Measurements from ENCODE around the gene NALF2. TPM values are rescaled to one million over a fixed set of nuclear protein-coding genes. Genes with fewer than 3 reads are reported as not detected.

Gene NALF2
- total RNA-seq, 1 donor, result not detected

DNA sequence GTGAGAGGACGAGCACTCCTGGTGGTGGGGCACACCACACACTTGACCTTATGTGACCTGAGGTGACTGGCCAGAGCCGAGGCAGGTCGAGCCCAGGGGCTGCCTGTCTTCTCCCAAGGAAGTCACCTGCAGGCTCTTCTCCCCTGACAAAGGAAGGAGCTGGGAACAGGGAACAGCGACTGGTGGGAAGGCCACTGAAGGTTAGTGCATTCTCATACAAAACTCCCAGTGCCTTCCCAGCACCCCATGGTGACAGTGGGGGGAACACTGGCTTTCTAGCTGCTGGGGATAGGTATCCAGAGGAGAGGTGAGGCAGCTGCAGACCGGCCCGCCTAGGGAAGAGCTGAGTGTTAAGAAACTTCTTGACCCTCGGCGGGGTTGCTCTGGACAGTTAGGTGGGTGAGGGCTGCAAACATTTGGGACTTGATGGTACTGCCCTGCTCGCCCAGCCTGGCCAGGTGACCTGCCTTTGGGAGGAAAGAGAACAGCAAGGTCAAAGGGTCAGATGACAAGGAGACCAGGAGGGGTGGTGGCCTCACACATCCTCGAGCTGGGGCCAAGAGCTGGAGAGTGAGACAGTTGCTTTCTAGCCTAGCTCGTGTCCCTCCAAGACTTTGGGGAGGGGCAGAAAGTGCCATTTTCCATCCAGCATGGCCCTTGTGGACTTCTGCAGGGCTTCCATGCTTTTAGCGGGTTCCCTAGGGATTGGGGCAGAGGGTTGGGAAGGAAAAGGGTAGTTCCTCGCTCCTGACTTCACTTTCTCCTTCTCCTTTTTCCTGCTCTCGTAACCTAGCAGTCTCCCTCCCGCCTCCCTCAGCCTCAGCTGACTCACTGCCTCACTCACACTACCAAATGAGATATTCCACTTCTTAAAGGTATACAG, 2.7 kb downstream of the NALF2 start:
- H3K4me3 ChIP-seq (ENCODE audit: low read depth, low read length), result no peak overlapping the region
- TF ChIP-seq, protein P1, sequence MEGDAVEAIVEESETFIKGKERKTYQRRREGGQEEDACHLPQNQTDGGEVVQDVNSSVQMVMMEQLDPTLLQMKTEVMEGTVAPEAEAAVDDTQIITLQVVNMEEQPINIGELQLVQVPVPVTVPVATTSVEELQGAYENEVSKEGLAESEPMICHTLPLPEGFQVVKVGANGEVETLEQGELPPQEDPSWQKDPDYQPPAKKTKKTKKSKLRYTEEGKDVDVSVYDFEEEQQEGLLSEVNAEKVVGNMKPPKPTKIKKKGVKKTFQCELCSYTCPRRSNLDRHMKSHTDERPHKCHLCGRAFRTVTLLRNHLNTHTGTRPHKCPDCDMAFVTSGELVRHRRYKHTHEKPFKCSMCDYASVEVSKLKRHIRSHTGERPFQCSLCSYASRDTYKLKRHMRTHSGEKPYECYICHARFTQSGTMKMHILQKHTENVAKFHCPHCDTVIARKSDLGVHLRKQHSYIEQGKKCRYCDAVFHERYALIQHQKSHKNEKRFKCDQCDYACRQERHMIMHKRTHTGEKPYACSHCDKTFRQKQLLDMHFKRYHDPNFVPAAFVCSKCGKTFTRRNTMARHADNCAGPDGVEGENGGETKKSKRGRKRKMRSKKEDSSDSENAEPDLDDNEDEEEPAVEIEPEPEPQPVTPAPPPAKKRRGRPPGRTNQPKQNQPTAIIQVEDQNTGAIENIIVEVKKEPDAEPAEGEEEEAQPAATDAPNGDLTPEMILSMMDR (IDR thresholded peaks at IDR 0.05; ENCODE audit: insufficient read depth, low read length), result no peak
- no peak for DNase-seq (ENCODE audit: low read depth)

DNA sequence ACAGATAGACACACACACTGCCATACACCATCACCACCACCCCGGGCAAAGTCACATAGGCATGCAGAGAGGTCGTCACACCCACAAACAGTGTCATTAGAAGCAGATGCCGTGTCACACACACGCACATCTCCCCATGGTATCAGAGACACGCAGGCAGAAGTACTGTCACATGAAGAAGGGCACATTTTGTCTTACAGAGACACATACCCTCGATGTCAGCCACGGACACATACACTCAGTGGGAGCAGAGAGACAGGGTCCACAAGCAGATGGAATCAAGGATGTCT, 3.3 kb downstream of the NALF2 start:
- TF ChIP-seq, protein P1 (IDR thresholded peaks at IDR 0.05; ENCODE audit: insufficient read depth, low read length), result no peak
- no peak for DNase-seq (ENCODE audit: low read depth)
- H3K4me3 ChIP-seq (ENCODE audit: low read depth, low read length), result no peak overlapping the region

DNA sequence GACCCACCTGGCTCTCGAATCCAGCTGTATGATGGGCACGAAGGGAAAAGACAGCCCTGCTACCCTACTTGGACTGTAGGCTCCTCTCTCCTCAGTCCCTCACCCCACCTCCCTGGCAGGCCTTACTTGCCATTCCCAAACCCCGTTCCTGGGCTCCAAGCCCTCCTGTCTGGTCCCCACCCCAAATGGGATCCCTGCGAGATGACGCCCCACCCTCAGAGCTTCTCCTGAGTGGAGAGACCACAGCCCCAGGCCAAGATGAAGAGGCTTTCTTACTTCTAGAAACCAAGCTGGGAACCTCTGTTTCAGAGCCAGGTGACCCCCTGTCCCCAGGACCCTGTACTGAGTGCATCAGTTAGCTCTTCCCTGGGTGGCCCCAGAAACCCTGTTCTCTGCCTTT, 4.5 kb downstream of the NALF2 start:
- no peak for DNase-seq (ENCODE audit: low read depth)
- H3K4me3 ChIP-seq (ENCODE audit: low read depth, low read length), result no peak overlapping the region
- TF ChIP-seq, protein P1 (IDR thresholded peaks at IDR 0.05; ENCODE audit: insufficient read depth, low read length), result no peak

DNA sequence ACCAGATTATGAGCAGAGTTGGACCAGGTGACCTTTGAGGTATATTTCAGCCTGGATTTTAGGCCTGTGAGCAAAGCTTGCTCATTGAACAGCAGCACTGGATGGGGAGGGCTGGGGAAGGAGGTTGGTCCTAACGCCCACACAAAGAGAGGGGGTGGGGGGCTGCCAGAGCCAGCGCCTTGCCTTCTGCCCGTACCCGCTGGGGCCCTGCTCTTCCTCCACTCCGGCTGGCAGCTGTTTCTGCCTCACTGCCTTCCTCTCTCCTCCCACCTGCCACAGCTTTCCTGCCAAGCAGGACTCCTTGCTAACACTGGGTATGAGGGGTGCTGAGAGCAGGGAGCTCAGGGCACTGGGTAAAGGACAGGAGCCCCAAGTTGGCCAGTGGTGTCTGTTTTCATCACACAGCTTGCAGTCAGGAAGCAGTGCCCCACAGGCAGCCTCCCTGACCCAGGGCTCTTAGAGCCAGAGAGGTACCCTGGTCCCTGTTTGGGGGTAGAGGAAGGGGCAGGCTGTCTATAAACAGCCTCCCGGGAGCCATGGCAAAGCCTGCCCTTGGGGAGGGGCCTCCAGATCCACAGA, 6.1 kb downstream of the NALF2 start:
- TF ChIP-seq, protein P1 (IDR thresholded peaks at IDR 0.05; ENCODE audit: insufficient read depth, low read length), result no peak
- no peak for DNase-seq (ENCODE audit: low read depth)

DNA sequence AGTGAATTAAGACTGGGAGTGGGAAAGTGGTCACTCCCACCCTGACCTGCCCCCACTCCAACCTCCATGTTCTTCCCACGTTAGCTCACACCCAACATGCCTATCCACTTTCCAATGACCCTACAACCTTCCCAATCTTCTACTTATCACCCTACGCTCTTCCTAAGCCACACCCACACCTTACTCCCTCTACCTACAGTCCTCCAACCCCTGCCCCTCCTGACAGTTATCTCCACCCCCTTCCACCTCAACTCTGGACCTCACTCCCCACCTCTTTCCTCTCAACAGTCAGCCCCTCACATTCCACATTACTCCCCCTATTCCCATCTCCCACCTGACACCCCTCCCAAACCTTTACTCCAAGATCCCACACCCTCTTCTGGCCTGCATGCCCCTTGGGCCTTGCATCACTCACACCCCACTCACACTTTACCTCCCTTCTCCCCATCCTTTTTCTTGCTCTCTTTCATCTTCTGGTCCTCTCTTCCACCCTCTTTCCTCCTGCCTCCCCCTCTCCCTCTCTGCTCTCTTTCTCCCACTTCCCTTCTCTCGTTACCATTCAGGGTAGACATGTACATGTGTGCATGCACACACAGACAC, 6.9 kb downstream of the NALF2 start:
- TF ChIP-seq, protein P1 (IDR thresholded peaks at IDR 0.05; ENCODE audit: insufficient read depth, low read length), result no peak
- no peak overlapping the region for H3K4me3 ChIP-seq (ENCODE audit: low read depth, low read length)
- no peak for DNase-seq (ENCODE audit: low read depth)

More for the DNA sequence above, 6.1 kb downstream of the NALF2 start:
- H3K4me3 ChIP-seq (ENCODE audit: low read depth, low read length), result no peak overlapping the region

DNA sequence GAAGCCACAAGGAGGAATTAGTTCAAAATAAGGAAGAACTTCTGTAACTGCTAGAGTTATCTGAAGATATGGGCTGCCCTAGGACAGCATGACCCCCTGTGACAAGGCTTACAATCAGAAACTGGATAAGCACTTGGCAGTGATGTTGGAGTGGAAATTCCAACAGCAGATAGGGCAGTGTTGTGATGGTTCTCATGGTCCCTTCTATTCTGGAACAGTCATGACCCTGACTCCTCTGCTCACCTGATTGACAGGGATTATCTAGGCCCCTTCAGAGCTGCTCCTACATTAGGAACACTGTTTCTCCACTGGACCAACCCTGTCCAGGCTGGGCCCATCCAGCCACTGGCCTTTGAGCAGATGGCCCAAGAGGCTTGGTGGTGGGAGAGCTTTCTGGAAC, 17.9 kb downstream of the NALF2 start:
- H3K4me3 ChIP-seq (ENCODE audit: low read depth, low read length), result no peak overlapping the region
- TF ChIP-seq, protein P1 (IDR thresholded peaks at IDR 0.05; ENCODE audit: insufficient read depth, low read length), result no peak
- DNase-seq (ENCODE audit: low read depth), result no peak

Data from fibroblast of the aortic adventitia (primary cell).